OCI-LY1 (cell line): ENCODE results near the gene STK32C.

Source experiments
- H2AFZ ChIP-seq: fragments of 200-600 bp; sonication (generic), shearing (Covaris generic); 2 replicates; pipeline ENCODE4 v1.6.0; 2014; ENCODE audit warnings: antibody characterized with exemption, mild to moderate bottlenecking, low read length
- H3F3A ChIP-seq: fragments of 200-600 bp; sonication (generic), shearing (Covaris generic); 2 replicates; pipeline ENCODE4 v1.6.0; 2014; ENCODE audit warnings: mild to moderate bottlenecking, antibody characterized with exemption, low read length, moderate library complexity; ENCODE audit not compliant: insufficient read depth
- H3K27ac ChIP-seq: fragments of 200-600 bp; sonication (generic); 2 replicates; pipeline ENCODE4 v1.5.1; 2014; ENCODE audit warnings: low read length, mixed run types, mild to moderate bottlenecking, low read depth; ENCODE audit not compliant: poor library complexity, severe bottlenecking
- H3K27me3 ChIP-seq: fragments of 200-600 bp; sonication (generic); 2 replicates; pipeline ENCODE4 v1.6.0; 2014; ENCODE audit warnings: antibody characterized with exemption, mild to moderate bottlenecking, low read length, moderate library complexity; ENCODE audit not compliant: insufficient read depth
- H3K36me3 ChIP-seq: fragments of 200-600 bp; sonication (generic); 2 replicates; pipeline ENCODE4 v1.6.1; 2014; ENCODE audit warnings: mild to moderate bottlenecking, antibody characterized with exemption, low read length, moderate library complexity, mixed read lengths; ENCODE audit not compliant: insufficient read depth
- H3K4me1 ChIP-seq: fragments of 200-600 bp; sonication (generic); 2 replicates; pipeline ENCODE4 v1.5.1; 2014; ENCODE audit warnings: mild to moderate bottlenecking, low read length, moderate library complexity; ENCODE audit not compliant: insufficient read depth, severe bottlenecking
- H3K4me2 ChIP-seq: fragments of 200-600 bp; sonication (generic), shearing (Covaris generic); 2 replicates; pipeline ENCODE4 v1.6.1; 2014; ENCODE audit warnings: low read length
- H3K4me3 ChIP-seq: fragments of 200-600 bp; sonication (generic); 2 replicates; pipeline ENCODE4 v1.5.1; 2014; ENCODE audit warnings: low read length, low read depth, mild to moderate bottlenecking, mixed read lengths; ENCODE audit not compliant: poor library complexity, severe bottlenecking
- H3K79me2 ChIP-seq: fragments of 200-600 bp; shearing (Covaris generic); 2 replicates; pipeline ENCODE4 v1.6.1; 2016; ENCODE audit warnings: mixed run types, low read length, mixed read lengths; ENCODE audit not compliant: insufficient read depth
- H3K9ac ChIP-seq: fragments of 200-600 bp; sonication (generic), shearing (Covaris generic); 2 replicates; pipeline ENCODE4 v1.6.1; 2014; ENCODE audit warnings: mild to moderate bottlenecking, low read length, mixed read lengths
- H3K9me2 ChIP-seq: fragments of 200-600 bp; sonication (generic), shearing (Covaris generic); 2 replicates; pipeline ENCODE4 v1.6.1; 2014; ENCODE audit warnings: low read depth, mild to moderate bottlenecking, low read length, mixed read lengths
- H3K9me3 ChIP-seq: fragments of 200-600 bp; shearing (Covaris generic); 2 replicates; pipeline ENCODE4 v1.6.1; 2014; ENCODE audit warnings: low read length, mixed read lengths
- H4K20me1 ChIP-seq: fragments of 200-600 bp; sonication (generic), shearing (Covaris generic); 2 replicates; pipeline ENCODE4 v1.6.0; 2016; ENCODE audit warnings: mild to moderate bottlenecking, low read length; ENCODE audit not compliant: insufficient read depth
- CTCF ChIP-seq: fragments of 200-600 bp; sonication (generic), shearing (Covaris generic); IDR thresholded peaks from 2 replicates; pipeline ENCODE4 v1.5.1; 2017; ENCODE audit warnings: mild to moderate bottlenecking, antibody characterized with exemption, low read length, moderate library complexity, mixed read lengths
- EZH2 ChIP-seq: fragments of 200-600 bp; sonication (generic), shearing (Covaris generic); IDR thresholded peaks from 2 replicates; pipeline ENCODE4 v1.8.0; 2017; ENCODE audit warnings: borderline replicate concordance, mixed run types, mild to moderate bottlenecking, antibody characterized with exemption, low read length, moderate library complexity, mixed read lengths

The STK32C gene

GRCh38 chr10:132165416-132165980 is 142.3 kb downstream of the STK32C start:
- H3K4me2 ChIP-seq = no peak overlapping the region
- no peaks in the 10 kb centered on the region for H3K9me2 ChIP-seq
- no peaks in the 10 kb centered on the region for H3K36me3 ChIP-seq
- no peak overlapping the region for H3K4me3 ChIP-seq
- no peaks in the 10 kb centered on the region for H3K79me2 ChIP-seq
- peaks cover 8% of the 10 kb centered on the region; the same call in 1 of the 2 replicates for H3K27me3 ChIP-seq
- TF ChIP-seq CTCF (no peak), EZH2 (no peak)
- H3K9me3 ChIP-seq = no peaks in the 10 kb centered on the region
- no peak overlapping the region for H3K9ac ChIP-seq
- no peaks in the 10 kb centered on the region for H4K20me1 ChIP-seq
- H3K4me1 ChIP-seq = no peaks in the 10 kb centered on the region
- H3K27ac ChIP-seq = no peak overlapping the region
- H3F3A ChIP-seq = no peaks in the 10 kb centered on the region
- H2AFZ ChIP-seq = no peak overlapping the region

- no peaks in the 10 kb centered on the region for H3K9me2 ChIP-seq
- H3K9me3 ChIP-seq = no peaks in the 10 kb centered on the region
- no peaks in the 10 kb centered on the region for H3K36me3 ChIP-seq
- no peaks in the 10 kb centered on the region for H3K4me1 ChIP-seq
- no peaks in the 10 kb centered on the region for H3F3A ChIP-seq
- no peak overlapping the region for H3K9ac ChIP-seq
- no peak overlapping the region for H3K27ac ChIP-seq
- no peaks in the 10 kb centered on the region for H3K79me2 ChIP-seq
- H3K4me3 ChIP-seq = no peak overlapping the region
- H2AFZ ChIP-seq = no peak overlapping the region
- H4K20me1 ChIP-seq = no peaks in the 10 kb centered on the region
- H3K4me2 ChIP-seq = no peak overlapping the region
- TF ChIP-seq CTCF = no peak
- no peak for TF ChIP-seq EZH2
- peaks cover 8% of the 10 kb centered on the region; the same call in 1 of the 2 replicates for H3K27me3 ChIP-seq
Observed at GRCh38 chr10:132164761-132165278, 142.9 kb downstream of the STK32C start.

GRCh38 chr10:132163826-132164515 is 143.8 kb downstream of the STK32C start:
- no peak overlapping the region for H3K4me2 ChIP-seq
- no peak overlapping the region for H3K9ac ChIP-seq
- no peaks in the 10 kb centered on the region for H3K79me2 ChIP-seq
- H4K20me1 ChIP-seq = no peaks in the 10 kb centered on the region
- H3F3A ChIP-seq = no peaks in the 10 kb centered on the region
- H3K4me3 ChIP-seq = no peak overlapping the region
- peaks cover 8% of the 10 kb centered on the region; the same call in 1 of the 2 replicates for H3K27me3 ChIP-seq
- no peak overlapping the region for H3K27ac ChIP-seq
- H2AFZ ChIP-seq = no peak overlapping the region
- H3K9me2 ChIP-seq = no peaks in the 10 kb centered on the region
- TF ChIP-seq EZH2 = no peak
- no peak for TF ChIP-seq CTCF
- no peaks in the 10 kb centered on the region for H3K4me1 ChIP-seq
- H3K36me3 ChIP-seq = no peaks in the 10 kb centered on the region
- H3K9me3 ChIP-seq = no peaks in the 10 kb centered on the region
